ENCODE measurements around the gene SPG7. TPM values are rescaled to one million over a fixed set of nuclear protein-coding genes. Genes with fewer than 3 reads are reported as not detected.

Gene SPG7
- total and polyA plus RNA-seq, 11 donors: 84.0 to 168 (median 95.9) TPM

GRCh38 chr16:89536886-89537548 is 28.8 kb downstream of the SPG7 start:
- H3K4me3 ChIP-seq: no peak overlapping the region
- peaks cover 0 to 28% (median 13%) of the 10 kb centered on the region in 12 donors for H3K4me1 ChIP-seq
- H3K27ac ChIP-seq: no peak overlapping the region
- intact Hi-C loops (cut with DNase I): no loop called here
- no peak for DNase-seq
- no peaks in the 10 kb centered on the region for H3K9me3 ChIP-seq
- TF ChIP-seq POLR2A (IDR thresholded peaks at IDR 0.05): no peak
- H3K27me3 ChIP-seq: no peaks in the 10 kb centered on the region
- ATAC-seq: no peak
- peaks cover 0 to 78% (median 61%) of the 10 kb centered on the region in 9 donors for H3K36me3 ChIP-seq
- 89 to 92% (median 90%) methylated on average over 30 to 36 of the region's 36 CpGs for WGBS, 4 donors

GRCh38 chr16:89537549-89537925 is 29.3 kb downstream of the SPG7 start:
- peaks cover 0 to 78% (median 60%) of the 10 kb centered on the region in 9 donors for H3K36me3 ChIP-seq
- intact Hi-C loops (cut with DNase I): no loop called here
- WGBS, 4 donors: 89 to 93% (median 93%) methylated on average over 6 to 7 of the region's 7 CpGs

GRCh38 chr16:89538286-89538685 is 30.1 kb downstream of the SPG7 start:
- intact Hi-C loops (cut with DNase I): no loop called here
- no peak overlapping the region for H3K4me3 ChIP-seq
- 89 to 96% (median 92%) methylated on average over 11 to 12 of the region's 12 CpGs for WGBS, 4 donors
- no peak for DNase-seq
- no peaks in the 10 kb centered on the region for H3K9me3 ChIP-seq
- no peak for ATAC-seq
- no peaks in the 10 kb centered on the region for H3K27me3 ChIP-seq
- TF ChIP-seq CTCF (IDR thresholded peaks at IDR 0.05) (no peak), POLR2A (IDR thresholded peaks at IDR 0.05) (no peak)
- H3K27ac ChIP-seq: no peak overlapping the region
- peaks cover 0 to 28% (median 13%) of the 10 kb centered on the region in 12 donors for H3K4me1 ChIP-seq
- peaks cover 0 to 74% (median 56%) of the 10 kb centered on the region in 9 donors for H3K36me3 ChIP-seq

More at GRCh38 chr16:89537549-89537925, 29.3 kb downstream of the SPG7 start:
- Histone ChIP-seq H3K4me3 (no peak overlapping the region), H3K27ac (no peak overlapping the region), H3K27me3 (no peaks in the 10 kb centered on the region), H3K4me1 (peaks cover 0 to 28% (median 13%) of the 10 kb centered on the region in 12 donors), H3K9me3 (no peaks in the 10 kb centered on the region)
- DNase-seq (no peak), ATAC-seq (no peak)
- TF ChIP-seq POLR2A (IDR thresholded peaks at IDR 0.05) (no peak), CTCF (IDR thresholded peaks at IDR 0.05) (no peak)

- Histone ChIP-seq H3K27me3 (no peaks in the 10 kb centered on the region), H3K36me3 (peaks cover 0 to 75% (median 48%) of the 10 kb centered on the region in 9 donors), H3K9me3 (no peaks in the 10 kb centered on the region), H3K4me3 (no peak overlapping the region), H3K4me1 (peaks cover 0 to 16% (median 2%) of the 10 kb centered on the region in 12 donors), H3K27ac (peak overlapping the region in 9 of 12 donors; percentile 15 to 84 (median 46))
- TF ChIP-seq POLR2A (IDR thresholded peaks at IDR 0.05): no peak
- no peak for TF ChIP-seq CTCF (IDR thresholded peaks at IDR 0.05)
- 51 to 69% (median 64%) methylated on average over 12 to 13 of the region's 13 CpGs for WGBS, 4 donors
- ATAC-seq: peak; percentile 58 to 85 (median 72)
- intact Hi-C loops (cut with DNase I): no loop called here
- peak in 2 of 5 donors; percentile 47 to 57 for DNase-seq
Measured at GRCh38 chr16:89540557-89540956, 32.4 kb downstream of the SPG7 start.

Measured in heart left ventricle (tissue), 16 donors.